Neural cell (in vitro differentiated cells): ENCODE results near the gene CABLES2. TPM values are rescaled to one million over a fixed set of nuclear protein-coding genes. Genes with fewer than 3 reads are reported as not detected.

Experiments
- H2AFZ ChIP-seq: fragments of 200-600, 300-800 bp; sonication (generic), shearing (Covaris generic); 2 replicates; pipeline ENCODE4 v1.6.0; 2014; ENCODE audit warnings: low read depth, mild to moderate bottlenecking, antibody characterized with exemption, low read length, moderate library complexity
- H3F3A ChIP-seq: fragments of 200-600 bp; shearing (Covaris generic); 2 replicates; pipeline ENCODE4 v1.6.1; 2016; ENCODE audit warnings: mild to moderate bottlenecking, moderate library complexity, mixed read lengths, antibody characterized with exemption, low read length; ENCODE audit not compliant: insufficient read depth, poor library complexity, severe bottlenecking
- H3K27ac ChIP-seq: fragments of 200-600, 300-800 bp; sonication (generic), shearing (Covaris generic); 2 replicates; pipeline ENCODE4 v1.5.1; 2014; ENCODE audit warnings: mild to moderate bottlenecking, low read length, moderate library complexity
- H3K27me3 ChIP-seq: fragments of 300-800, 200-600 bp; sonication (generic), shearing (Covaris generic); 2 replicates; pipeline ENCODE4 v1.6.0; 2014; ENCODE audit warnings: mild to moderate bottlenecking, low read depth, low read length, moderate library complexity; ENCODE audit not compliant: insufficient read depth
- H3K36me3 ChIP-seq: fragments of 300-800, 200-600 bp; sonication (generic), shearing (Covaris generic); 2 replicates; pipeline ENCODE4 v1.5.1; 2014; ENCODE audit warnings: mild to moderate bottlenecking, antibody characterized with exemption, low read length, moderate library complexity; ENCODE audit not compliant: insufficient read depth
- H3K4me2 ChIP-seq: fragments of 300-800, 200-600 bp; sonication (generic), shearing (Covaris generic); 2 replicates; pipeline ENCODE4 v1.6.0; 2014; ENCODE audit warnings: mild to moderate bottlenecking, low read length
- H3K4me3 ChIP-seq: fragments of 300-800, 200-600 bp; sonication (generic), shearing (Covaris generic); 2 replicates; pipeline ENCODE4 v1.5.1; 2014; ENCODE audit warnings: mild to moderate bottlenecking, low read length, moderate library complexity
- H3K79me2 ChIP-seq: fragments of 200-600 bp; shearing (Covaris generic); replicated peaks from 2 replicates; pipeline ENCODE4 v1.6.0; 2014; ENCODE audit warnings: mild to moderate bottlenecking, low read length, moderate library complexity; ENCODE audit not compliant: insufficient read depth
- H3K9ac ChIP-seq: fragments of 300-800, 200-600 bp; sonication (generic), shearing (Covaris generic); 2 replicates; pipeline ENCODE4 v1.6.1; 2016; ENCODE audit warnings: mild to moderate bottlenecking, low read length, mixed read lengths
- H3K9me2 ChIP-seq: fragments of 200-600 bp; shearing (Covaris generic); 2 replicates; pipeline ENCODE4 v1.6.1; 2016; ENCODE audit warnings: mild to moderate bottlenecking, low read length, mixed read lengths; ENCODE audit not compliant: insufficient read depth
- H3K9me3 ChIP-seq: fragments of 200-600, 300-800 bp; sonication (generic), shearing (Covaris generic); 2 replicates; pipeline ENCODE4 v1.6.1; 2016; ENCODE audit warnings: mild to moderate bottlenecking, mixed run types, low read length, moderate library complexity, mixed read lengths
- H4K20me1 ChIP-seq: fragments of 200-600 bp; shearing (Covaris generic); 2 replicates; pipeline ENCODE4 v1.6.1; 2016; ENCODE audit warnings: mild to moderate bottlenecking, mixed run types; ENCODE audit not compliant: insufficient read depth
- CTCF ChIP-seq: fragments of 450-650 bp; IDR thresholded peaks from 2 replicates; pipeline ENCODE4 v1.5.1; 2014; ENCODE audit warnings: antibody characterized with exemption, mild to moderate bottlenecking, moderate library complexity; ENCODE audit not compliant: poor library complexity, severe bottlenecking
- EP300 ChIP-seq: fragments of 450-650 bp; conservative IDR thresholded peaks from 2 replicates; pipeline ENCODE4 v1.6.1; 2014; ENCODE audit warnings: antibody characterized with exemption, mild to moderate bottlenecking, moderate library complexity; ENCODE audit not compliant: poor library complexity, severe bottlenecking
- EZH2 ChIP-seq: fragments of 200-600, 300-800 bp; shearing (Covaris generic), sonication (generic); IDR thresholded peaks from 2 replicates; pipeline ENCODE4 v1.6.1; 2014; ENCODE audit warnings: antibody characterized with exemption, low read length, borderline replicate concordance, mild to moderate bottlenecking; ENCODE audit not compliant: insufficient read depth, poor library complexity, severe bottlenecking
- MXI1 ChIP-seq: fragments of 450-650 bp; conservative IDR thresholded peaks from 2 replicates; pipeline ENCODE4 v1.6.1; 2014; ENCODE audit warnings: antibody characterized with exemption, mild to moderate bottlenecking; ENCODE audit not compliant: poor library complexity, severe bottlenecking
- POLR2AphosphoS5 ChIP-seq: IDR thresholded peaks from 2 replicates; pipeline ENCODE4 v1.6.1; 2012
- RAD21 ChIP-seq: fragments of 450-650 bp; conservative IDR thresholded peaks from 2 replicates; pipeline ENCODE4 v1.6.1; 2014; ENCODE audit warnings: antibody characterized with exemption, mild to moderate bottlenecking, moderate library complexity
- REST ChIP-seq: IDR thresholded peaks from 2 replicates; pipeline ENCODE4 v1.6.1; 2012; ENCODE audit warnings: borderline replicate concordance
- SMC3 ChIP-seq: fragments of 450-650 bp; conservative IDR thresholded peaks from 2 replicates; pipeline ENCODE4 v1.6.1; 2014; ENCODE audit warnings: antibody characterized with exemption, mild to moderate bottlenecking, moderate library complexity; ENCODE audit not compliant: poor library complexity
- TAF1 ChIP-seq: IDR thresholded peaks from 2 replicates; pipeline ENCODE4 v1.6.1; 2012; ENCODE audit warnings: low read depth
- polyA plus RNA-seq: library from polyadenylated mRNA; depleted of rRNA; stranded (reverse); fragments of >200 nt; gene quantifications from 2 replicates; pipeline ENCODE4 v1.2.3, GENCODE V29; 2014

The CABLES2 gene
- polyA plus RNA-seq, 1 donor from 2014 or later, result 8.3 TPM

- TF ChIP-seq EP300, result no peak
- TF ChIP-seq CTCF, result no peak
- no peak for TF ChIP-seq RAD21
- TF ChIP-seq TAF1, result no peak
- no peak for TF ChIP-seq EZH2
- TF ChIP-seq SMC3, result no peak
- H3K36me3 ChIP-seq, result no peaks in the 10 kb centered on the region
- no peaks in the 10 kb centered on the region for H4K20me1 ChIP-seq
- H3K27ac ChIP-seq, result no peak overlapping the region
- no peaks in the 10 kb centered on the region for H3K9me3 ChIP-seq
- no peaks in the 10 kb centered on the region for H3K79me2 ChIP-seq
- no peaks in the 10 kb centered on the region for H3K9me2 ChIP-seq
- H3K9ac ChIP-seq, result no peak overlapping the region
- no peak overlapping the region for H3K4me3 ChIP-seq
- no peak overlapping the region for H2AFZ ChIP-seq
- no peaks in the 10 kb centered on the region for H3F3A ChIP-seq
- no peak overlapping the region for H3K4me2 ChIP-seq
- H3K27me3 ChIP-seq, result no peaks in the 10 kb centered on the region
Measured at GRCh38 chr20:62354031-62354808, 52.9 kb downstream of the CABLES2 start.

GRCh38 chr20:62353289-62354030 lies 53.6 kb downstream of the CABLES2 start:
- Histone ChIP-seq H3K9me2 (no peaks in the 10 kb centered on the region), H2AFZ (no peak overlapping the region), H3K79me2 (no peaks in the 10 kb centered on the region), H3K36me3 (no peaks in the 10 kb centered on the region), H3K27me3 (no peaks in the 10 kb centered on the region), H3K27ac (no peak overlapping the region), H3K4me3 (no peak overlapping the region), H3K9me3 (no peaks in the 10 kb centered on the region), H4K20me1 (no peaks in the 10 kb centered on the region), H3F3A (no peaks in the 10 kb centered on the region), H3K9ac (no peak overlapping the region), H3K4me2 (no peak overlapping the region)
- TF ChIP-seq POLR2AphosphoS5, result no peak
- no peak for TF ChIP-seq EZH2
- TF ChIP-seq CTCF, result no peak
- TF ChIP-seq TAF1, result no peak
- no peak for TF ChIP-seq RAD21
- TF ChIP-seq REST, result no peak
- no peak for TF ChIP-seq MXI1
- no peak for TF ChIP-seq EP300
- no peak for TF ChIP-seq SMC3
